ENCODE data around the gene ZKSCAN3.

ZKSCAN3 gene

GRCh38 chr6:28410767-28411166, 61.0 kb downstream of the ZKSCAN3 start:
- H3K27me3 ChIP-seq (ENCODE audit: low read length), result no peaks in the 10 kb centered on the region
- TF ChIP-seq EZH2phosphoT487 (conservative IDR thresholded peaks at IDR 0.05; ENCODE audit: low read length), result no peak
- no peak for TF ChIP-seq CTCF (IDR thresholded peaks at IDR 0.05; ENCODE audit: insufficient read depth, low read length, poor library complexity, severe bottlenecking)
- H3K36me3 ChIP-seq (ENCODE audit: low read length), result no peaks in the 10 kb centered on the region
- H3K9ac ChIP-seq (ENCODE audit: low read length), result no peak overlapping the region
- H2AFZ ChIP-seq (ENCODE audit: low read depth, low read length, severe bottlenecking), result no peak overlapping the region
- no peaks in the 10 kb centered on the region for H3K9me2 ChIP-seq (replicated peaks; ENCODE audit: insufficient read depth, low read length)
- H3K9me3 ChIP-seq (ENCODE audit: insufficient read depth, low read length), result no peaks in the 10 kb centered on the region
- no peaks in the 10 kb centered on the region for H4K20me1 ChIP-seq (ENCODE audit: low read depth, low read length)
- no peak overlapping the region for H3K27ac ChIP-seq (ENCODE audit: low read depth, low read length)
- no peak overlapping the region for H3K4me2 ChIP-seq (ENCODE audit: low read depth, low read length, poor library complexity, severe bottlenecking)
- H3K4me3 ChIP-seq (ENCODE audit: insufficient read depth, low read length, poor library complexity, severe bottlenecking), result no peak overlapping the region
- H3F3A ChIP-seq (ENCODE audit: insufficient read depth), result no peaks in the 10 kb centered on the region
- H3K79me2 ChIP-seq (ENCODE audit: insufficient read depth, low read length), result no peaks in the 10 kb centered on the region

DNA sequence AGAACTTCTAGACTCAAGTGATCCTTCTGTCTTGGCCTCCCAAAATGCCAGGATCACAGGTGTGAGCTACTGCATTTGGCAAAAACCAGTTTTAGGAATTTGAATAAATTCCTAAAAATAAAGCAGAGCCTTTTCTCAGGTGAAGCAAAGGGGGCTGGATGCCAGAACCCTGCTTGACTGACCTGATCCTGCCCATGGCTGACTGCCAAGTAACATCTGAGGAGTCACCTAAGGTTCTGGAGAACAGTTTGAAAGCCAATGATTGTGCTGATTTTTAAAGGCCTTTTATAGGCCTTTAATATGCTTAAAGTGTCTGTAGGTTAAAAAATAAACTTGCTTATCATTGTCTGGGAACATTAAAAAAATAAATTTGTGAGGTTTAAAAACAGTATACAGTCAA, 63.9 kb downstream of the ZKSCAN3 start:
- no peaks in the 10 kb centered on the region for H3K9me2 ChIP-seq (replicated peaks; ENCODE audit: insufficient read depth, low read length)
- no peak overlapping the region for H3K27ac ChIP-seq (ENCODE audit: low read depth, low read length)
- no peaks in the 10 kb centered on the region for H3F3A ChIP-seq (ENCODE audit: insufficient read depth)
- no peak overlapping the region for H3K4me2 ChIP-seq (ENCODE audit: low read depth, low read length, poor library complexity, severe bottlenecking)
- H3K9me3 ChIP-seq (ENCODE audit: insufficient read depth, low read length), result no peaks in the 10 kb centered on the region
- no peaks in the 10 kb centered on the region for H3K79me2 ChIP-seq (ENCODE audit: insufficient read depth, low read length)
- H4K20me1 ChIP-seq (ENCODE audit: low read depth, low read length), result no peaks in the 10 kb centered on the region
- no peaks in the 10 kb centered on the region for H3K36me3 ChIP-seq (ENCODE audit: low read length)
- H2AFZ ChIP-seq (ENCODE audit: low read depth, low read length, severe bottlenecking), result no peak overlapping the region
- H3K4me3 ChIP-seq (ENCODE audit: insufficient read depth, low read length, poor library complexity, severe bottlenecking), result no peak overlapping the region
- no peaks in the 10 kb centered on the region for H3K27me3 ChIP-seq (ENCODE audit: low read length)
- H3K9ac ChIP-seq (ENCODE audit: low read length), result no peak overlapping the region
- TF ChIP-seq CTCF (IDR thresholded peaks at IDR 0.05; ENCODE audit: insufficient read depth, low read length, poor library complexity, severe bottlenecking), result no peak
- no peak for TF ChIP-seq EZH2phosphoT487 (conservative IDR thresholded peaks at IDR 0.05; ENCODE audit: low read length)

Data from SU-DHL-6 (cell line).